ENCODE measurements around the gene BCAS3.
"Not testable (repeated sequence)": the region's sequence is repeated elsewhere in the genome, so short reads cannot be mapped to it uniquely, and the experiment has no call there.

BCAS3 gene

GRCh38 chr17:61134551-61135235 is 457.0 kb downstream of the BCAS3 start:
- no peak for FAIRE-seq

GRCh38 chr17:61135782-61136181 is 458.1 kb downstream of the BCAS3 start:
- FAIRE-seq: no peak

- FAIRE-seq: no peak
Observed at GRCh38 chr17:61136296-61136695, 458.6 kb downstream of the BCAS3 start.

- no peak for FAIRE-seq
Observed at GRCh38 chr17:61139219-61139618, 461.6 kb downstream of the BCAS3 start.

- no peak for FAIRE-seq
Observed at GRCh38 chr17:61140081-61140786, 462.6 kb downstream of the BCAS3 start.

GRCh38 chr17:61143026-61143425 is 465.4 kb downstream of the BCAS3 start:
- no peak for FAIRE-seq

GRCh38 chr17:61144137-61144536 is 466.5 kb downstream of the BCAS3 start:
- FAIRE-seq: no peak

- FAIRE-seq: peak; percentile 78
Observed at GRCh38 chr17:61144617-61145564, 467.2 kb downstream of the BCAS3 start.

- FAIRE-seq: not testable (repeated sequence)
Observed at GRCh38 chr17:61146833-61147232, 469.2 kb downstream of the BCAS3 start.

- no peak for FAIRE-seq
Observed at GRCh38 chr17:61149106-61149825, 471.6 kb downstream of the BCAS3 start.

- peak; percentile 62 for FAIRE-seq
Observed at GRCh38 chr17:61149862-61150362, 472.3 kb downstream of the BCAS3 start.

- no peak for FAIRE-seq
Observed at GRCh38 chr17:61150686-61151299, 473.1 kb downstream of the BCAS3 start.

- FAIRE-seq: no peak
Observed at GRCh38 chr17:61152898-61153297, 475.2 kb downstream of the BCAS3 start.

GRCh38 chr17:61155590-61156237 is 478.1 kb downstream of the BCAS3 start:
- FAIRE-seq: peak; percentile 79

GRCh38 chr17:61157246-61157886 is 479.7 kb downstream of the BCAS3 start:
- FAIRE-seq: peak; percentile 49

GRCh38 chr17:61158376-61158775 is 480.7 kb downstream of the BCAS3 start:
- FAIRE-seq: no peak

GRCh38 chr17:61159221-61159814 is 481.7 kb downstream of the BCAS3 start:
- FAIRE-seq: no peak

GRCh38 chr17:61160204-61160603 is 482.6 kb downstream of the BCAS3 start:
- FAIRE-seq: no peak

GRCh38 chr17:61160789-61161445 is 483.3 kb downstream of the BCAS3 start:
- no peak for FAIRE-seq

GRCh38 chr17:61161615-61162134 is 484.0 kb downstream of the BCAS3 start:
- FAIRE-seq: no peak

Measured in islet of Langerhans (tissue), 1 donor.